HCT116 (cell line): Measurements from ENCODE around the gene RPL11.

Source experiments
- JUND ChIP-seq: IDR thresholded peaks from 2 replicates; pipeline ENCODE4 v1.6.1; 2012
- POLR2A ChIP-seq: IDR thresholded peaks from 2 replicates; pipeline ENCODE4 v1.7.0; 2011; ENCODE audit warnings: borderline replicate concordance; ENCODE audit not compliant: insufficient read depth, insufficient read length; ENCODE audit errors: extremely low read depth
- TF ChIP-seq, protein P1 (sequence below), 3 experiments: fragments of 200-600 bp in 1 of 3; sonication (generic) in 1 of 3; IDR thresholded peaks in 2 of 3; conservative IDR thresholded peaks in 1 of 3; 2 replicates each; pipeline ENCODE4 v1.5.1; 2012 to 2017; ENCODE audit warnings: low read depth in 2 of 3, low read length in 2 of 3, antibody characterized with exemption in 1 of 3, borderline replicate concordance in 1 of 3, control low read depth in 1 of 3, mild to moderate bottlenecking in 1 of 3, mixed read lengths in 1 of 3, mixed run types in 1 of 3, moderate library complexity in 1 of 3; ENCODE audit not compliant: insufficient read depth in 1 of 3

DNA sequence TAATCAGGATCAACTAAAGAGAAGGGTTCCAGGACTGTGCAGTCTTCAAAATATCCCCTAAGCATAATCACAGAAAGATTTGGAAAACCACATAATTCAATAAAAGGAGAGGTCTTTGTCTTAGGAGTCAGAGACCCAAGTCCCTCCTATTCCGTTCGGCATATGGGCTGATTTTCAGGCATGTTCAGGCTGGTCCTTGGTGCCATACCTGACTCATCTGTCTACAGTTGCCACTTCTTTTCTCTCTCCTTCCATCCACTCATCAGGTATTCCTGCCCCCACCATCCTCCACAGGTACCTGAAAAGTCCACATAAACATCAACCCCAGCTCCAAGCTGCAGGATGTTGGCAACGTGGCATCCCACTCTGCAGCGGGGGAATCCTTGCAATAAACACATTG is 29.7 kb upstream of the RPL11 start:
- TF ChIP-seq, protein P1, sequence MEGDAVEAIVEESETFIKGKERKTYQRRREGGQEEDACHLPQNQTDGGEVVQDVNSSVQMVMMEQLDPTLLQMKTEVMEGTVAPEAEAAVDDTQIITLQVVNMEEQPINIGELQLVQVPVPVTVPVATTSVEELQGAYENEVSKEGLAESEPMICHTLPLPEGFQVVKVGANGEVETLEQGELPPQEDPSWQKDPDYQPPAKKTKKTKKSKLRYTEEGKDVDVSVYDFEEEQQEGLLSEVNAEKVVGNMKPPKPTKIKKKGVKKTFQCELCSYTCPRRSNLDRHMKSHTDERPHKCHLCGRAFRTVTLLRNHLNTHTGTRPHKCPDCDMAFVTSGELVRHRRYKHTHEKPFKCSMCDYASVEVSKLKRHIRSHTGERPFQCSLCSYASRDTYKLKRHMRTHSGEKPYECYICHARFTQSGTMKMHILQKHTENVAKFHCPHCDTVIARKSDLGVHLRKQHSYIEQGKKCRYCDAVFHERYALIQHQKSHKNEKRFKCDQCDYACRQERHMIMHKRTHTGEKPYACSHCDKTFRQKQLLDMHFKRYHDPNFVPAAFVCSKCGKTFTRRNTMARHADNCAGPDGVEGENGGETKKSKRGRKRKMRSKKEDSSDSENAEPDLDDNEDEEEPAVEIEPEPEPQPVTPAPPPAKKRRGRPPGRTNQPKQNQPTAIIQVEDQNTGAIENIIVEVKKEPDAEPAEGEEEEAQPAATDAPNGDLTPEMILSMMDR (IDR thresholded peaks at IDR 0.05 in 2 of 3, conservative IDR thresholded peaks at IDR 0.05 in 1 of 3; ENCODE audit: borderline replicate concordance in 1 of 3, insufficient read depth in 1 of 3, low read depth in 2 of 3, low read length in 2 of 3): no peak
- TF ChIP-seq JUND (no peak), POLR2A (no peak)
